SHP77 treated with DMSO at 0.1 percent for 48 hours (cell line): Measurements from ENCODE around the gene PCSK6.

ENCODE experiments used
- DNase-seq: peaks from one replicate; lab custom pipeline; 2025; lab: John Stamatoyannopoulos, UW

PCSK6 gene

GRCh38 chr15:101446518-101447167 lies 42.9 kb downstream of the PCSK6 start:
- DNase-seq: no peak

DNA sequence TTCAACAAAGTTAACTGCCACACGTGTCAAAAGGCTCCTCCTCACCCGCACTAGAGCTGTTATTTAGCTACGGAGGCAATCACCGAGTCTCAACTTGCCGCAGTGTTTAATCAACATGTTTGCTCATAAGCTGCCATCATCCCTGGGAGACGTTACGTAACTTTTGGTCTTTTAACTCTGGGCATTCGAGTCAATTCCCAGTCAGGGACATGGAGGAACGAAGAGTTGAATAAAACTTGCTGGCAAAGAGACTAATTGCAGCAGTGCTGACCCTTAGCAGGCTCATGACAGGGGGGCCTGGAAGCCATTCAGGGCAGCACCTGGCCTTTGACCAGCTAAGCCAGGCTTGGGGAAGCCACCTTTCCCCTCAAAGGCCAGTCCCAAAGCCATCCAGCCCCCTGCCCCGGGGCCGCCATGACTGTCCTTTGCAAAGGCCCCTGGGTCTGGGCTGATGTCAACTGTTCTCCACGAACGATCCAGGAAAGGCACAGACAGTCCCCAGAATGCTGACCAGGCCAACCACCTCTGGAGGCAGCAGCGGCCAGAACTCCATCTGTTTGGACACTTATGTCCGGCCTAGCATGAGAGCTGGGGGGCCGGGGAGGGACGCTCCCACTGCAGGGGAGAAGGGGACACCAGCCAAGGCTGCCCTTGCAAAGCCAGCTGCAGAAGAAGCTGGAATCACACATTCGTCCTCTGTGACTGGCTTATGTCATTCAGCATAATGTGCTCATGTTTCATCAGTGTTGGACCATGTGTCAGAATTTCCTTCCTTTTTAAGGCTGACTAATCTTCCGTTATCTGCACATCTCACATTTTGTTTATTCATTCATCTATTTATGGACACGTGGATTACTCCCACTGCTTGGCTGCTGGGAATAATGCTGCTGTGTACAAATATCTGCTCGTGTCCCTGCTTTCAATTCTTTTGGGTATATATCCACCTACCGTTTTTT lies 43.7 kb downstream of the PCSK6 start:
- no peak for DNase-seq

DNA sequence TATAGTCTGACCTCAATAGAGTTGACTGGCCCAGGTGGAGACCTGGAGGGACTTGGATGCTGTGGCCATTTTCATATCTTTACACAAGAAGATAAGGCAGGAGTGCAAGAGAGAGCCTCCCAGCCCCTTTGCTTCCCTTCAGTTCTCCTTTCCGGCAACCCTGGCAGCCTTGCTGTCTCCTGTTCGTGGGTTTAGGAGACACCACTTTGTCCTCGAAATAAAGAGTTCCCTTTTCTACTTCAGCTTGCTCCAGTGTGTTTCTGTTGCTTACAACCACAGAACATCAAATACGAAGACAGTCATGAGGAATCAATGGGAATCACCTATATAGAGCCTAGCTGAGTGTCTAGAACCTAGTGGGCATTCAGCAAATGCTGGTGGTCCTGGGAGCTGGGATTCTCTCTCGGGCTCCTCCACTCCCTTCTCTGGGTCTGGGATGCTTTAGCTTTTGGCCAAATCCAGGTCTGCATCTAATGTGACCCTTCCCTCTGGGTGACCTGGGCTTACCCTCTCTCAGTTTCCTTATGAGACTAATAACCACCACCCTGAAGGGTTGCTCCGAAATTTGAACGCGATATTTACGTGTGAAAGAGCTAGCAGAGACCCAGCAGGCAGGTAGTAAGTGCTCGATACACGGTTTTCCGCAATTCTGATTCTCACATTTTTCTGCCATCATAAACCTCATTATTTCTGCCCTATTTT lies 44.5 kb downstream of the PCSK6 start:
- DNase-seq: no peak

- no peak for DNase-seq
Measured at GRCh38 chr15:101444015-101444414, 45.5 kb downstream of the PCSK6 start.

- DNase-seq: no peak
Measured at GRCh38 chr15:101442272-101442671, 47.2 kb downstream of the PCSK6 start.

DNA sequence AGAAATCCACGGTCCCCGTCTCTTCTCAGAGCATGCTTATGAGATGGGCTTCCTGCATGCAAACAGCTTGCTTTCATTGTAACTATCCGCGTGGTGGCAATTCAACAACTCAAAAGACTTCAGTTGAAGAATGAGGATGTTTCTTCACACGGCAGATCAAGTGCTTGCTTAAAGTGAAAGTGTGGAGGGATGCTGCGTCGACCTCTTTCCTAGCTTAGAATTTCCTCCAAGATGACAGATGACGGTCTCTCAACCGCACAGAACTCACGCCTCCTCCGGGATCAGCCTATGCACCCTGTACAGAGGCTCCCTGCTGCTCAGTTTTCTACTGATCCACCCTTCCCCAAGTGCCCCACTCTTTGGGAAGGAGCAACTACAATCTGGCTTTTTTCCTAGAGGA lies 47.8 kb downstream of the PCSK6 start:
- no peak for DNase-seq

- DNase-seq: no peak
Measured at GRCh38 chr15:101440846-101441590, 48.5 kb downstream of the PCSK6 start.

- DNase-seq: no peak
Measured at GRCh38 chr15:101439920-101440319, 49.6 kb downstream of the PCSK6 start.

GRCh38 chr15:101439285-101439919 lies 50.1 kb downstream of the PCSK6 start:
- no peak for DNase-seq

DNA sequence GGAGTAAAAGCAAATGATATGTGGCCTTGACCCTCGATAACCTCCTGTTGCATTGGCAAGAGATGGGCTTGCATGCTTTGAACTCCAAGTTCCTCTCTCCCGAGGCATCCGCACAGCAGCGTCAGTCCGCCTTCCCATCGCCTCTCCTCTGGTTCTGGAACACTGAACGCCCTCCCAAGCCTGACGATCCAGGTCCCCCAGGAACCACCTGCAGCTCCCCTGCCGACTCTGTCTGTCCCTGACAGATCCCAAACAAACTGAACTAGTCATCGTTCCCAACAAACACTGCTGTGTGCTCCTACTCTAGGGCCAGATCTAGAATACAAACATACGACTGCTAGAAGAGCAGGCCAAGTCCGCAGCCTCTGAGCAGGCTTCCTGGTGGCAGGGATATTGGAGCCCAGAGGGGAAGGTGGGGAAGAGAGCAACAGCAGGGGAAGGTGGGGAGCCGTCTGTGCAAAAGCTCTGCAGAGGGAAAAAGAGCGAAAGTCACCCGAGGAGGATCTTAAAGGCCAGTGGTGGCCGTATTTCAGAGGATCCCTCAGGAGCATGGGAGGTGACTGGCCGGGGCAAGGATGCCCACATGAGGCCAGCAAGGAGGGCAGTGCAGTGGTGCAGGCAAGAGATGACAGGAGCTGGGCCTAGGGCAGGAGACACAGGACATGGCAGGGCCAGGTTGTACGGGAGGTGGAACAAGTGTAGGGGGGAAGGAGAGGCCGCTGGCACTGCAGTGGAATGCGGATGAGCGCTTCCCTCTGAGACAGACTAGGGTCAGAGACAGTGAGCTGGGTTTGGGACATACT lies 50.8 kb downstream of the PCSK6 start:
- no peak for DNase-seq

DNA sequence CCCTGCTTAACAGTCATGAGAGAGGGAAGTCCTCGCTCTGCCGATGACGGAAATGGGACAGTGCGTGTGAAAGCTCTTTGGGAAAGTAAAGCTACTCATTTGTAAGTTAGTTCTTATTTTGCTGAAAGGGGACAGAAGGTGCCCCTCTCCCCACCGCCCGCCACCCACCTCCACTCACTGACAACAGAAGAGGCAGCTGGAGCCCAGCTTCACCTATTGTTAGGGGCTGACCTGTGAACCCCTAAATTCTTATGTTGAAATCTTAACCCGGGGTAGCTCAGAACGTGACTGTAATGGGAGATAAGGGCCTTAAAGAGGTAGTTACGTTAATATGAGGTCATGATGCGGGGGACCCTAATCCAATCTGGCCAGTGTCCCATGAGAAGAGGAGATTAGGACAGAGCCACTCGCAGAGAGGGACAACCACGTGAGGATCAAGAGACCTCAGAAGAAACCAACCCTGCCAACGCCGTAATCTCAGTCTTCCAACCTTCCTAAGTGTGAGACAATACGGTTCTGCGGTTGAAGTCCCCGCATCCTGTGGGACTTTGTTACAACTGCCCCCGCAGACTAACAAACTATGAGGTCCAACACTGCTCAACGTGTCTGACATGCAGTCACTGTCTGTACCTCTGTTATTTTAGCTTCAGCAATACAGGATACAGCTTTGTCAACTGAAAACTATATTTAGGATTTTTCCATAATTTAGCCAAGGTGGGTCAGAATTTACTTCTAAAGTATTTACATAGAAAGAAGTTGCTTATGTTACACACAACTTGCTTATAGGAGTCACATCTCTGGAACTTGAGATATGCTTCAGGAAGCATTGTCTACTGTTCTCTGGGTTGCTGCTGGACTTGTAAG lies 51.7 kb downstream of the PCSK6 start:
- no peak for DNase-seq

- DNase-seq: no peak
Measured at GRCh38 chr15:101437209-101437608, 52.3 kb downstream of the PCSK6 start.

DNA sequence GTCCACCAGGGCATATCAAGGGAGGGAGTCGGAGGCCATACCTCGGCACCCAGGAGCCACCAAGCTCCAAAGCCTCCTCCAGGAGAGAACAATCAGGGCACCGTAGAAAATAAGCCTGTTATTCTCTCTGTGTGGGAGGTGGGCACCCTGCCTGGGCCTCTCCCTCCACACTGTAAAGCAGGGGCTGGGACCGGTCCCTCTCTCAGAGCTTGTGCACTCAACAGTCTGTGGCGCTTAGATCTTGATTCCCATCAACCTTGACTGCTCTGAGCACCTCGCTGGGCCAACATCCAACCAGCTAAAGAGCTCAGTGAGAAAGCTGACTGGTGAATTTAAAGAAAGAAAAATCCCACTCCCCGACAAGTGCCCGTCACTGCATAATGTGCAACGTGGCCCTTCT lies 53.0 kb downstream of the PCSK6 start:
- DNase-seq: no peak

DNA sequence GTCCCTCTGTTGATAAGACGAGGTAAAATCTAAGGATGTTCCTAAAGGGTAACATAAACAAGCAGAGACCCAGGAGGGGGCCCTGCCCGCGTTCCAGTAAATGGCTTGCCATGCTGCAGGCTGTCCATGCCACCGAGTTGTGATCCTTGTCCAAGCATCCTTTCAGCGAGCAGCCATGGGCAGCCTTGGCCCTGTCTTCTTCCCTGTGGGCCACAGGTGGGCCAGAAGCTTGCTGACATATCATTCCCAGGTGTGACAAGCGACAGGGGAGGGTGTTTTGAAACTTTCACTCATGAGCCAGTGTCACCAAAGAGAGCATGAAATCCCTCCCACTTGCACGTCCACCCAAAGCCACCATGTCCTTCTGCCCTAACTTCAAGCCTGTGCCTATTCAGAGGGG lies 53.7 kb downstream of the PCSK6 start:
- no peak for DNase-seq

DNA sequence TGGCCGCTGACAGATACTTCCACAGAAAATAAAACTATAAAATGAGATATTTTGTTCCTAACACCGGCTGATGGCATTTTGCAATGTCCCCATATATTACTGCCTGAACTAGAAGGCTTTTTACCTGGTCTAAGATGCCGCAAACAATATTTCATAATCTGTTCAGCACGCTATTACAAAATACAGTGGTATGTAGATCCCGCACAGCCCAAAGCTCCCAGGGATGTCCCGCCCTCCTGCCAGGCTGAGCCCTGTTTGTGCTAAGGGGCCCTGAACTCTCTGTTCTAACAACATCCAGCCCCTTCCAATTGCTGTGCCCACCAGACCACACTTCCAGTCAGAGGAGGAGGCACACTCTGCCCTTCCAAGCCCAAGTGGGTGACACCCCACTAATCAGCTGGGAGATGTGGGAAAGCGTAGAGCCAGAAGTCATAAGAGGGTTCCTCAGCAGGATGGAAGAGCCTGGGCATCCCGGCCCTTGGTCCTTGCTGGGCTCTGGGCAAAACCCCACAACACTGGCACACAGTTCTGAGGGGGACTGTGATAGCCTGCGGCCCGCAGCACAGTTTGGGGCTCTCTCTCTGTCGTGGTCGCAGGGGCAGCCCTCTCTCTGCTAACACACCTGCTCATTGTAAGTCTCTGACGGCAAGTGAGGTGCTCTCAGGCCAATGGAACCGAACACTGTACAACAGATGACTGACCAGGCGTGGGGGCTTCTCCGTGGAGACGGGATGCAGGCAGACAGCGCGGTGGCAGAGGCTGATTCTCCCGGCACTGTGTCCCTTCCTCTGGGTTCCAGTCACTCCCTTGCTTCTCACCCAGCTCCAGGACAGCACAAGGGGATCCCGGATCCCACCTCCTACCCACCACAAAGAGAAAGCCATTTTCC lies 55.2 kb downstream of the PCSK6 start:
- no peak for DNase-seq

- no peak for DNase-seq
Measured at GRCh38 chr15:101433396-101433795, 56.1 kb downstream of the PCSK6 start.

GRCh38 chr15:101432982-101433381 lies 56.5 kb downstream of the PCSK6 start:
- DNase-seq: no peak

DNA sequence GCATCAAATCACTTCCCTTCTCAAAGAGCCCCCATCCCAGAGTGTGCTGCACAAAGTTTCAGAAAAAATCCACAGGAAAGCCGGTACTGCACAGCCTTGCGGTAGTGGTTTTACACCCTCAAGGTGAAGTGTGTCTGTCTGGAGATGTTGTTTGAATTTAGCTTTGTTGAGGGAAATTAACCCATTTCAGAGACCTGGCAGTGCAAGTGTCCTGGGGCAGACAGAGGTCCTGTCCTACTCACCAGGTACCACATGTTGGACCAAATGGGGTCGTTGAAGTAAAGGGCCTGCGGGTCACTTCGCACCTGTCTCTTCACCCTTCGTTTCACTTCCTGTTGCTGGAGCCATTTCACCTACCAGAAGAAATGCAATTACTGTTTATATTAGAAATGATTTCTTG lies 57.8 kb downstream of the PCSK6 start:
- no peak for DNase-seq

GRCh38 chr15:101431301-101431700 lies 58.2 kb downstream of the PCSK6 start:
- DNase-seq: no peak
